ENCODE results near the gene GCNT4. TPM values are rescaled to one million over a fixed set of nuclear protein-coding genes. Genes with fewer than 3 reads are reported as not detected.

The GCNT4 gene
- total and polyA plus RNA-seq, 2 of the 8 experiments (the other 6 are each of a cell fraction or from before 2014, with no cell fraction given): 1.1 to 14.5 TPM

GRCh38 chr5:75054134-75054930 is 2.0 kb upstream of the GCNT4 start (continued):
- TF ChIP-seq CTBP2 (IDR thresholded peaks at IDR 0.05; ENCODE audit: borderline replicate concordance, insufficient read depth, insufficient read length, low read length): no peak
- peak; percentile 56 for TF ChIP-seq EZH2 (IDR thresholded peaks at IDR 0.05; ENCODE audit: low read depth, low read length, severe bottlenecking)
- no peak for TF ChIP-seq NANOG (IDR thresholded peaks at IDR 0.05; ENCODE audit: insufficient read depth, low read depth, low read length, poor library complexity, severe bottlenecking)
- no peak for TF ChIP-seq SP1 (IDR thresholded peaks at IDR 0.05; ENCODE audit: low read depth, low read length)
- TF ChIP-seq PHF8 (conservative IDR thresholded peaks at IDR 0.05; ENCODE audit: low read depth, low read length): no peak
- TF ChIP-seq CHD2 (IDR thresholded peaks at IDR 0.05; ENCODE audit: low read length): peak; percentile 84
- peak in 1 of 2 experiments; percentile 65; a peak in 2 of 3 replicates for TF ChIP-seq POLR2A (IDR thresholded peaks at IDR 0.05; ENCODE audit: control extremely low read depth in 1 of 2, low read depth in 2 of 2, low read length in 2 of 2)
- no peak for TF ChIP-seq SAP30 (IDR thresholded peaks at IDR 0.05; ENCODE audit: insufficient read depth, insufficient replicate concordance, low read length)
- TF ChIP-seq TEAD4 (IDR thresholded peaks at IDR 0.05; ENCODE audit: low read depth, low read length): no peak
- TF ChIP-seq E2F6 (IDR thresholded peaks at IDR 0.05): no peak
- TF ChIP-seq SP4 (IDR thresholded peaks at IDR 0.05; ENCODE audit: low read length): no peak
